Measurements from ENCODE around the gene MRPL55. TPM values are rescaled to one million over a fixed set of nuclear protein-coding genes. Genes with fewer than 3 reads are reported as not detected.

MRPL55 gene
- total RNA-seq, 1 donor = 51.4 TPM

DNA sequence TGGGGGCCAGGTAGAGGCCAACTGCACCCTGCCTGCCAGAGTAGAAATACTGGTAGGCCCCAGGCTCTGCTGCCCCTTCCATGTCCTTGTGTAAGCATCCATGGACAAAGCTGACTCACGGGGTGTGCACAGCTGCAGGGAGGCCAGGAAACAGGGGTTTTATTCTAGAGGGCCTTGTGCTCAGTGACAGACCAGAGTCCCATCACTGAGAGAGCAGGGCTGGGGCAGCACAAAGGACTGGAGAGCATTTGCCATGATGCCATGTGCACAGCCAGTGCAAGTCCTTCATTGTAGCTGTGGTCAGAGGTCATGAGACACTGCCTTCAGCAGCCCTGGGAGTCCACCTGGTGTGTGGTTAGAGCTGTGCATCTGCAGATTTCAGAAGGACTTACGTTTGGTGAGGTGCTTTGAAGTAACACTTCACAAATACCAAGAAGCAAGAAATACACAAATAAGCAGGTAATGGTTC lies 18.5 kb downstream of the MRPL55 start:
- H2AFZ ChIP-seq (ENCODE audit: low read length) = no peak overlapping the region
- TF ChIP-seq CTCF (IDR thresholded peaks at IDR 0.05; ENCODE audit: extremely low read depth, low read depth, low read length) = no peak
- no peak overlapping the region for H3K4me3 ChIP-seq (ENCODE audit: insufficient read depth, low read length)
- H3K4me1 ChIP-seq (ENCODE audit: insufficient read depth, low read length) = peaks cover 54% of the 10 kb centered on the region
- no peaks in the 10 kb centered on the region for H3K27me3 ChIP-seq (ENCODE audit: insufficient read depth, low read length)
- peak; percentile 92 for DNase-seq (ENCODE audit: insufficient read length, low spot score, missing footprints)
- peak overlapping the region; percentile 91 for H3K27ac ChIP-seq (ENCODE audit: low read depth, low read length)
- peaks cover 100% of the 10 kb centered on the region for H3K79me2 ChIP-seq (ENCODE audit: insufficient read depth, low read length)
- no peaks in the 10 kb centered on the region for H3K9me3 ChIP-seq (ENCODE audit: low read depth, low read length)
- H4K20me1 ChIP-seq (ENCODE audit: insufficient read depth, low read length) = peaks cover 100% of the 10 kb centered on the region
- H3K36me3 ChIP-seq (ENCODE audit: insufficient read depth, low read length) = peaks cover 51% of the 10 kb centered on the region
- peak overlapping the region; percentile 23 for H3K4me2 ChIP-seq (ENCODE audit: insufficient read depth, low read length)

- TF ChIP-seq CTCF (IDR thresholded peaks at IDR 0.05; ENCODE audit: extremely low read depth, low read depth, low read length) = no peak
- Histone ChIP-seq H3K4me2 (ENCODE audit: insufficient read depth, low read length) (peak overlapping the region; percentile 23), H3K79me2 (ENCODE audit: insufficient read depth, low read length) (peaks cover 100% of the 10 kb centered on the region), H3K36me3 (ENCODE audit: insufficient read depth, low read length) (peaks cover 55% of the 10 kb centered on the region), H3K4me1 (ENCODE audit: insufficient read depth, low read length) (peaks cover 60% of the 10 kb centered on the region), H3K27me3 (ENCODE audit: insufficient read depth, low read length) (no peaks in the 10 kb centered on the region), H2AFZ (ENCODE audit: low read length) (no peak overlapping the region), H3K4me3 (ENCODE audit: insufficient read depth, low read length) (no peak overlapping the region), H3K9me3 (ENCODE audit: low read depth, low read length) (no peaks in the 10 kb centered on the region), H4K20me1 (ENCODE audit: insufficient read depth, low read length) (peaks cover 100% of the 10 kb centered on the region), H3K27ac (ENCODE audit: low read depth, low read length) (peak overlapping the region; percentile 91)
- DNase-seq (ENCODE audit: insufficient read length, low spot score, missing footprints) = no peak
Observed at GRCh38 chr1:228089519-228090380, 19.3 kb downstream of the MRPL55 start.

DNA sequence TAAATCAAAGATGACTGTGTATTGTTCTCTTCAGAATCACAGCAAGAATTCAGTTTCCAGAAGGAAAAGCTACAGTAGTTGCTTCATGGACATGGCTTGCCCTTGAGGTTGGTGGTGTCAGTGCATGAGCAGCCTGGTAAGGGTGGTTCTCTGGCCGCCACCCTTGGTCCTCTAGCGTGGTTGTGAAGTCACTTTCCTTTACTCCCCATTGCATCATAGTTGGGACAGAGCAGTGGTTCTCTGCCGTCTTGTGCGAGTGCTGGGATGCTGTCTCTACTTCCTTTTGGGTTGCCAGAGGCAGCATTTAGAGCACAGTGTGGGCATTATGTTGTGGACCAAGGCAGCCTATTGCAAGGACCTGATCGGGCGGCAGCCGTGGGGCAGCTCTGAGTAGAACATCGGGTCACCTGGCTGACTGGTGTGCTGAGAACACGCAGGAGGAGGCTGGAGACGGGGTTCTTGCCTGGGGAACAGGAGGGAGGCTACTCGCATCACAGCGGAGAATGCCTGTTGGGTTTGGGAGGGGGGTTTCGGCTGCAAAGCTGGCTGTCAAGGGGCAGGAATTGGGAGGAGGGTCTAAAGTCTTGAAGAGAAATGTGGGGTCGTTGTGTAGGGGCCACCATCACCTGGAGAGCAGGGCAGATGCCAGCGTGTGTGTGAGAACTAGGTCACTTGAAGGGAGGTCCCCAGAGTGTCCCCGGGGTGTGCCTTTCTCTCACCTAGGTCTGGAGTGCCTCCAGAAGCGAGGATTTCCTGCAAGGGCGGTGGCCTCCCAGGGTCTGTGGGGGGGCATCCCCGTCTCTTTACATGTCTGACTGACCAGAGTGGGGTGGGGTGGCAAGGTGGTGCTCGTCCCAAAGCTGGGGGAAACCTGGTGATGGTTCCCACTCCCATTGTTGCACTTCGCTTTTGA lies 20.3 kb downstream of the MRPL55 start:
- peaks cover 50% of the 10 kb centered on the region for H3K36me3 ChIP-seq (ENCODE audit: insufficient read depth, low read length)
- H4K20me1 ChIP-seq (ENCODE audit: insufficient read depth, low read length) = peaks cover 100% of the 10 kb centered on the region
- peak overlapping the region; percentile 91 for H3K27ac ChIP-seq (ENCODE audit: low read depth, low read length)
- H3K79me2 ChIP-seq (ENCODE audit: insufficient read depth, low read length) = peaks cover 100% of the 10 kb centered on the region
- H3K4me3 ChIP-seq (ENCODE audit: insufficient read depth, low read length) = no peak overlapping the region
- peaks cover 65% of the 10 kb centered on the region for H3K4me1 ChIP-seq (ENCODE audit: insufficient read depth, low read length)
- peak; percentile 89 for DNase-seq (ENCODE audit: insufficient read length, low spot score, missing footprints)
- H3K9me3 ChIP-seq (ENCODE audit: low read depth, low read length) = no peaks in the 10 kb centered on the region
- H2AFZ ChIP-seq (ENCODE audit: low read length) = no peak overlapping the region
- TF ChIP-seq CTCF (IDR thresholded peaks at IDR 0.05; ENCODE audit: extremely low read depth, low read depth, low read length) = no peak
- H3K4me2 ChIP-seq (ENCODE audit: insufficient read depth, low read length) = peak overlapping the region; percentile 100
- no peaks in the 10 kb centered on the region for H3K27me3 ChIP-seq (ENCODE audit: insufficient read depth, low read length)

Data from osteoblast (primary cell).